Measurements from ENCODE around the gene EXPH5.

- TF ChIP-seq CTCF (IDR thresholded peaks at IDR 0.05; ENCODE audit: low read depth, low read length) (no peak), POLR2A (IDR thresholded peaks at IDR 0.05; ENCODE audit: extremely low read depth, insufficient read length) (no peak), MYC (IDR thresholded peaks at IDR 0.05; ENCODE audit: low read depth, low read length) (no peak)
- TF ChIP-seq, protein P1, sequence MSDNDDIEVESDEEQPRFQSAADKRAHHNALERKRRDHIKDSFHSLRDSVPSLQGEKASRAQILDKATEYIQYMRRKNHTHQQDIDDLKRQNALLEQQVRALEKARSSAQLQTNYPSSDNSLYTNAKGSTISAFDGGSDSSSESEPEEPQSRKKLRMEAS (IDR thresholded peaks at IDR 0.05; ENCODE audit: low read depth, low read length) = no peak
Observed at GRCh38 chr11:108588287-108588686, 5.3 kb downstream of the EXPH5 start.
